PC-3 (cell line): ENCODE data around the gene GPR146.

Experiments
- CTCF ChIP-seq: fragments of 300-600 bp; sonication (generic); conservative IDR thresholded peaks from 2 replicates; pipeline ENCODE4 v1.5.1; 2017; ENCODE audit warnings: antibody characterized with exemption, low read depth, mild to moderate bottlenecking, low read length
- EZH2 ChIP-seq: fragments of 300-600 bp; sonication (generic); IDR thresholded peaks from one replicate; pipeline ENCODE4 v1.6.1; 2017; ENCODE audit warnings: antibody characterized with exemption, mild to moderate bottlenecking, low read length; ENCODE audit not compliant: unreplicated experiment

- TF ChIP-seq CTCF (no peak), EZH2 (no peak)
Observed at GRCh38 chr7:1031716-1032455, 12.5 kb upstream of the GPR146 start.
